Panc1 (cell line): ENCODE results near the gene THOC2. TPM values are rescaled to one million over a fixed set of nuclear protein-coding genes. Genes with fewer than 3 reads are reported as not detected.

Experiments
- ATAC-seq: fragments of 200-7000 bp; cut with Tn5 transposase; 2 replicates; pipeline ENCODE4 v1.9.1; 2020; ENCODE audit warnings: mild to moderate bottlenecking, moderate library complexity
- BruUV-seq: library from RNA; stranded (reverse); fragments of 400-500 nt; replicated peaks from 2 replicates; lab custom pipeline; 2021; lab: Mats Ljungman, UMichigan
- CTCF ChIA-PET: fragments of 300-600 bp; sonication (Branson Sonifier 250); formaldehyde crosslinking; loops from one replicate; lab custom pipeline; 2022; ENCODE audit warnings: antibody characterized with exemption; lab: Charles Lee
- POLR2A ChIA-PET: fragments of 300-600 bp; sonication (Branson Sonifier 250); formaldehyde crosslinking; loops from one replicate; lab custom pipeline; 2022; ENCODE audit warnings: antibody characterized with exemption; lab: Charles Lee
- DNase-seq: peaks from one replicate; pipeline ENCODE4 v3.0.0-alpha.2; 2010; ENCODE audit warnings: low read depth, low spot score
- H3K27ac ChIP-seq: 2 replicates; pipeline ENCODE4 v1.5.1; 2011; ENCODE audit warnings: mild to moderate bottlenecking, low read length, inconsistent platforms
- H3K27me3 ChIP-seq: fragments of 200-500 bp; sonication (Bioruptor generic); 2 replicates; pipeline ENCODE4 v1.6.0; 2014; ENCODE audit warnings: low read length, inconsistent platforms; ENCODE audit not compliant: control insufficient read depth, insufficient read depth
- H3K36me3 ChIP-seq: fragments of 200-500 bp; sonication (Bioruptor generic); 2 replicates; pipeline ENCODE4 v1.5.1; 2014; ENCODE audit warnings: inconsistent platforms, mild to moderate bottlenecking, low read length, moderate library complexity; ENCODE audit not compliant: control insufficient read depth, insufficient read depth
- H3K4me1 ChIP-seq: 2 replicates; pipeline ENCODE4 v1.5.1; 2011; ENCODE audit warnings: inconsistent platforms, mild to moderate bottlenecking, low read length, moderate library complexity; ENCODE audit not compliant: control insufficient read depth, insufficient read depth
- H3K4me3 ChIP-seq, 2 experiments: 2 replicates each; pipeline ENCODE4 v1.5.1; 2011 to 2012; ENCODE audit warnings: low read depth in 2 of 2, low read length in 2 of 2, mild to moderate bottlenecking in 2 of 2, inconsistent platforms in 1 of 2, moderate library complexity in 1 of 2
- H3K9me3 ChIP-seq: fragments of 200-500 bp; sonication (Bioruptor generic); 2 replicates; pipeline ENCODE4 v1.5.1; 2014; ENCODE audit warnings: low read depth, mild to moderate bottlenecking, inconsistent platforms, low read length, moderate library complexity; ENCODE audit not compliant: control insufficient read depth, insufficient read depth
- CTCF ChIP-seq: fragments of 450-650 bp; IDR thresholded peaks from 2 replicates; pipeline ENCODE4 v1.5.1; 2017; ENCODE audit warnings: mild to moderate bottlenecking
- POLR2AphosphoS5 ChIP-seq: IDR thresholded peaks from 2 replicates; pipeline ENCODE4 v1.6.1; 2012; ENCODE audit warnings: mild to moderate bottlenecking, low read depth, low read length, moderate library complexity
- REST ChIP-seq, 2 experiments: IDR thresholded peaks; 2 replicates each; pipeline ENCODE4 v1.6.1; 2011 to 2012; ENCODE audit warnings: low read depth in 2 of 2, control low read depth in 1 of 2, low read length in 1 of 2, mild to moderate bottlenecking in 1 of 2, moderate library complexity in 1 of 2; ENCODE audit not compliant: insufficient read depth in 1 of 2
- SIN3A ChIP-seq: IDR thresholded peaks from 2 replicates; pipeline ENCODE4 v1.6.1; 2012; ENCODE audit warnings: low read depth, mild to moderate bottlenecking, low read length, moderate library complexity, borderline replicate concordance; ENCODE audit not compliant: insufficient read depth
- TCF7L2 ChIP-seq: IDR thresholded peaks from 2 replicates; pipeline ENCODE4 v1.6.1; 2011; ENCODE audit warnings: mild to moderate bottlenecking, low read depth, low read length, inconsistent platforms
- in situ Hi-C: cut with HindIII; loops from 2 replicates; pipeline ENCODE4 v1.10.0; 2016; ENCODE audit warnings: low sequenced_read_pairs, low pct_unique_long_range_greater_than_20kb
- intact Hi-C: fragments of 100-400 bp; cut with micrococcal nuclease; formaldehyde crosslinking; loops from one replicate; pipeline ENCODE4 v1.10.0; 2022; ENCODE audit not compliant: unreplicated experiment
- total RNA-seq: library from RNA; stranded (reverse); gene quantifications from one replicate; pipeline ENCODE4 v1.2.1, GENCODE V29; 2021; ENCODE audit not compliant: unreplicated experiment

The THOC2 gene
- total RNA-seq, 1 experiment from 2014 or later = 194 TPM

GRCh38 chrX:123753656-123754350 is 21.0 kb upstream of the THOC2 start:
- no peaks in the 10 kb centered on the region for H3K36me3 ChIP-seq
- DNase-seq (no peak), ATAC-seq (no peak; the same call in 1 of the 2 replicates)
- H3K27ac ChIP-seq = no peak overlapping the region
- H3K9me3 ChIP-seq = no peaks in the 10 kb centered on the region
- BruUV-seq = no TSS peak
- CTCF ChIA-PET = no interaction called here
- POLR2A ChIA-PET = no interaction called here
- intact Hi-C loops = no loop called here
- no peak for TF ChIP-seq POLR2AphosphoS5
- TF ChIP-seq TCF7L2 = no peak
- no peak for TF ChIP-seq CTCF
- no peak for TF ChIP-seq REST (IDR thresholded peaks at IDR 0.05; ENCODE audit: insufficient read depth in 1 of 2, low read depth in 2 of 2, low read length in 1 of 2)
- TF ChIP-seq SIN3A = no peak
- no peaks in the 10 kb centered on the region for H3K4me1 ChIP-seq
- in situ Hi-C loops = no loop called here
- H3K27me3 ChIP-seq = no peaks in the 10 kb centered on the region
- H3K4me3 ChIP-seq = no peak overlapping the region

- Histone ChIP-seq H3K4me3 (no peak overlapping the region), H3K9me3 (no peaks in the 10 kb centered on the region), H3K4me1 (no peaks in the 10 kb centered on the region), H3K27me3 (no peaks in the 10 kb centered on the region), H3K27ac (no peak overlapping the region), H3K36me3 (no peaks in the 10 kb centered on the region)
- CTCF ChIA-PET = interaction anchor here (0.5 kb wide), 1 partner anchor 14 kb away, joined by 6 read pairs; no protein-coding TSS in a partner anchor
- no peak for DNase-seq
- TF ChIP-seq REST (IDR thresholded peaks at IDR 0.05; ENCODE audit: insufficient read depth in 1 of 2, low read depth in 2 of 2, low read length in 1 of 2) = no peak
- TF ChIP-seq TCF7L2 = no peak
- TF ChIP-seq SIN3A = no peak
- TF ChIP-seq CTCF = no peak
- TF ChIP-seq POLR2AphosphoS5 = no peak
- intact Hi-C loops (no loop called here), in situ Hi-C loops (no loop called here)
- ATAC-seq = no peak
- BruUV-seq = no TSS peak
- POLR2A ChIA-PET = no interaction called here
Measured at GRCh38 chrX:123749643-123750042, 16.8 kb upstream of the THOC2 start.
